ENCODE data around the gene BTBD16.

BTBD16 gene

GRCh38 chr10:122343936-122344335 is 72.8 kb downstream of the BTBD16 start:
- no peak for DNase-seq (ENCODE audit: low read depth)

GRCh38 chr10:122344741-122345258 is 73.7 kb downstream of the BTBD16 start:
- DNase-seq (ENCODE audit: low read depth) = no peak

GRCh38 chr10:122346326-122346950 is 75.3 kb downstream of the BTBD16 start:
- DNase-seq (ENCODE audit: low read depth) = no peak

GRCh38 chr10:122347170-122347841 is 76.2 kb downstream of the BTBD16 start:
- DNase-seq (ENCODE audit: low read depth) = no peak

- no peak for DNase-seq (ENCODE audit: low read depth)
These were observed 77.4 kb downstream of the BTBD16 start for GRCh38 chr10:122348512-122348911.

- no peak for DNase-seq (ENCODE audit: low read depth)
These were observed 77.9 kb downstream of the BTBD16 start for GRCh38 chr10:122348935-122349361.

- DNase-seq (ENCODE audit: low read depth) = no peak
These were observed 78.8 kb downstream of the BTBD16 start for GRCh38 chr10:122349758-122350369.

- DNase-seq (ENCODE audit: low read depth) = no peak
These were observed 79.8 kb downstream of the BTBD16 start for GRCh38 chr10:122350893-122351292.

GRCh38 chr10:122352817-122353525 is 81.9 kb downstream of the BTBD16 start:
- no peak for DNase-seq (ENCODE audit: low read depth)

GRCh38 chr10:122354383-122354782 is 83.3 kb downstream of the BTBD16 start:
- no peak for DNase-seq (ENCODE audit: low read depth)

GRCh38 chr10:122357685-122358084 is 86.6 kb downstream of the BTBD16 start:
- no peak for DNase-seq (ENCODE audit: low read depth)

GRCh38 chr10:122359621-122360020 is 88.5 kb downstream of the BTBD16 start:
- no peak for DNase-seq (ENCODE audit: low read depth)

- no peak for DNase-seq (ENCODE audit: low read depth)
These were observed 90.0 kb downstream of the BTBD16 start for GRCh38 chr10:122361046-122361445.

- no peak for DNase-seq (ENCODE audit: low read depth)
These were observed 91.0 kb downstream of the BTBD16 start for GRCh38 chr10:122362031-122362592.

- no peak for DNase-seq (ENCODE audit: low read depth)
These were observed 91.5 kb downstream of the BTBD16 start for GRCh38 chr10:122362621-122363020.

- no peak for DNase-seq (ENCODE audit: low read depth)
These were observed 92.2 kb downstream of the BTBD16 start for GRCh38 chr10:122363311-122363710.

- DNase-seq (ENCODE audit: low read depth) = no peak
These were observed 92.8 kb downstream of the BTBD16 start for GRCh38 chr10:122363722-122364463.

GRCh38 chr10:122368502-122369254 is 97.6 kb downstream of the BTBD16 start:
- DNase-seq (ENCODE audit: low read depth) = no peak

GRCh38 chr10:122373108-122373507 is 102.0 kb downstream of the BTBD16 start:
- no peak for DNase-seq (ENCODE audit: low read depth)

GRCh38 chr10:122373721-122374120 is 102.6 kb downstream of the BTBD16 start:
- no peak for DNase-seq (ENCODE audit: low read depth)
